Measurements from ENCODE around the gene MARK2.

The MARK2 gene

DNA sequence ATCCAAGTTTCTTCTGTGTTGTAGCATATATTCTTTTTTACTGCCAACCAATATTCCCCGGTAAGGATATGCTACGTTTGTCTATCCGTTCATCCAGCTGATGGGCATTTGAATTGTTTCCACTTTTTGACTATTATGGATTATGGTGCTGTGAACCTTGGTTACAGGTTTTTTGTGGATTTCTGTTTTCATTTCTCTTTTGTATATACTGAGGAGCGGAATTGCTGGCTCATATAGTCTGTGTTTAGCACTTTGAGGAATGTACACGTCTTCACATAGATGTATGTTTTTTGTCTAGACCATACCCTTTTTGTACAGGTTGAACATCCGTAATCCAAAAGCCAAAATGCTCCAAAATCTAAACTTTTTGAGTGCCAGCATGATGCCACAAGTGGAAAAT, 54.4 kb downstream of the MARK2 start:
- Histone ChIP-seq H3F3A (ENCODE audit: low read depth) (no peaks in the 10 kb centered on the region), H3K4me3 (ENCODE audit: low read length, poor library complexity, severe bottlenecking) (no peak overlapping the region), H4K20me1 (ENCODE audit: insufficient read depth, low read length, poor library complexity, severe bottlenecking) (peaks cover 37% of the 10 kb centered on the region), H3K4me1 (ENCODE audit: insufficient read depth, low read length, poor library complexity, severe bottlenecking) (peaks cover 6% of the 10 kb centered on the region), H3K9me2 (replicated peaks; ENCODE audit: low read depth, low read length) (no peaks in the 10 kb centered on the region), H3K27me3 (ENCODE audit: insufficient read depth, low read length, poor library complexity, severe bottlenecking) (no peaks in the 10 kb centered on the region), H3K9ac (ENCODE audit: low read depth, low read length, poor library complexity, severe bottlenecking) (no peak overlapping the region), H2AFZ (ENCODE audit: low read length) (no peak overlapping the region), H3K79me2 (ENCODE audit: insufficient read depth, low read length) (peaks cover 61% of the 10 kb centered on the region), H3K36me3 (ENCODE audit: insufficient read depth, low read length) (peaks cover 41% of the 10 kb centered on the region; the same call in 1 of the 2 replicates), H3K4me2 (ENCODE audit: low read depth, low read length, poor library complexity, severe bottlenecking) (no peak overlapping the region), H3K9me3 (ENCODE audit: insufficient read depth, low read depth, low read length) (no peaks in the 10 kb centered on the region)
- TF ChIP-seq, protein P1, sequence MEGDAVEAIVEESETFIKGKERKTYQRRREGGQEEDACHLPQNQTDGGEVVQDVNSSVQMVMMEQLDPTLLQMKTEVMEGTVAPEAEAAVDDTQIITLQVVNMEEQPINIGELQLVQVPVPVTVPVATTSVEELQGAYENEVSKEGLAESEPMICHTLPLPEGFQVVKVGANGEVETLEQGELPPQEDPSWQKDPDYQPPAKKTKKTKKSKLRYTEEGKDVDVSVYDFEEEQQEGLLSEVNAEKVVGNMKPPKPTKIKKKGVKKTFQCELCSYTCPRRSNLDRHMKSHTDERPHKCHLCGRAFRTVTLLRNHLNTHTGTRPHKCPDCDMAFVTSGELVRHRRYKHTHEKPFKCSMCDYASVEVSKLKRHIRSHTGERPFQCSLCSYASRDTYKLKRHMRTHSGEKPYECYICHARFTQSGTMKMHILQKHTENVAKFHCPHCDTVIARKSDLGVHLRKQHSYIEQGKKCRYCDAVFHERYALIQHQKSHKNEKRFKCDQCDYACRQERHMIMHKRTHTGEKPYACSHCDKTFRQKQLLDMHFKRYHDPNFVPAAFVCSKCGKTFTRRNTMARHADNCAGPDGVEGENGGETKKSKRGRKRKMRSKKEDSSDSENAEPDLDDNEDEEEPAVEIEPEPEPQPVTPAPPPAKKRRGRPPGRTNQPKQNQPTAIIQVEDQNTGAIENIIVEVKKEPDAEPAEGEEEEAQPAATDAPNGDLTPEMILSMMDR (conservative IDR thresholded peaks at IDR 0.05; ENCODE audit: low read length): no peak
- no peak for TF ChIP-seq EZH2phosphoT487 (IDR thresholded peaks at IDR 0.05; ENCODE audit: borderline replicate concordance)

DNA sequence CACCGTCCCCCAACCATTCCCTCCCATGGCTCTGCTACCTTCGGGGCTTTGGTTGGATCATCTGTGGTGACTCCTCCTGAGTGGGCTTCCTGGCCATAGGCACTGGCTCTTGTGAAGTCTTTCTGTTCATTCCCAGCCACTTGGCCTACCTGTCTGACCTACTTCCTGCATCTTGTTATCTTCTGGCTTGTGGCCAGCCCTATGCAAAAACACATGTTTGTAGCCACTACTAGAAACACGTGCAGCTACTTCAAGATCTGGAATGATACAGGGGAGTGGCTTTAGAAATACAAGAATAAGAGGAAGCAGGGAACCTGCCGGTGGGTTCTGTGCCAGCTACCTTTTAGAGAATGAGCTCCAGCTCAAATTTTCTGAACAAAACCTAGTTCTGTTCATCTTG, 57.2 kb downstream of the MARK2 start:
- no peaks in the 10 kb centered on the region for H3K27me3 ChIP-seq (ENCODE audit: insufficient read depth, low read length, poor library complexity, severe bottlenecking)
- H3K9me2 ChIP-seq (replicated peaks; ENCODE audit: low read depth, low read length): no peaks in the 10 kb centered on the region
- no peaks in the 10 kb centered on the region for H3K4me1 ChIP-seq (ENCODE audit: insufficient read depth, low read length, poor library complexity, severe bottlenecking)
- H3F3A ChIP-seq (ENCODE audit: low read depth): no peaks in the 10 kb centered on the region
- no peak overlapping the region for H2AFZ ChIP-seq (ENCODE audit: low read length)
- peaks cover 34% of the 10 kb centered on the region for H3K79me2 ChIP-seq (ENCODE audit: insufficient read depth, low read length)
- no peak overlapping the region for H3K4me3 ChIP-seq (ENCODE audit: low read length, poor library complexity, severe bottlenecking)
- no peak overlapping the region for H3K4me2 ChIP-seq (ENCODE audit: low read depth, low read length, poor library complexity, severe bottlenecking)
- H3K36me3 ChIP-seq (ENCODE audit: insufficient read depth, low read length): peaks cover 68% of the 10 kb centered on the region; the same call in 1 of the 2 replicates
- peaks cover 16% of the 10 kb centered on the region for H4K20me1 ChIP-seq (ENCODE audit: insufficient read depth, low read length, poor library complexity, severe bottlenecking)
- H3K9me3 ChIP-seq (ENCODE audit: insufficient read depth, low read depth, low read length): no peaks in the 10 kb centered on the region
- TF ChIP-seq, protein P1 (conservative IDR thresholded peaks at IDR 0.05; ENCODE audit: low read length): no peak
- no peak for TF ChIP-seq EZH2phosphoT487 (IDR thresholded peaks at IDR 0.05; ENCODE audit: borderline replicate concordance)
- H3K9ac ChIP-seq (ENCODE audit: low read depth, low read length, poor library complexity, severe bottlenecking): no peak overlapping the region

DNA sequence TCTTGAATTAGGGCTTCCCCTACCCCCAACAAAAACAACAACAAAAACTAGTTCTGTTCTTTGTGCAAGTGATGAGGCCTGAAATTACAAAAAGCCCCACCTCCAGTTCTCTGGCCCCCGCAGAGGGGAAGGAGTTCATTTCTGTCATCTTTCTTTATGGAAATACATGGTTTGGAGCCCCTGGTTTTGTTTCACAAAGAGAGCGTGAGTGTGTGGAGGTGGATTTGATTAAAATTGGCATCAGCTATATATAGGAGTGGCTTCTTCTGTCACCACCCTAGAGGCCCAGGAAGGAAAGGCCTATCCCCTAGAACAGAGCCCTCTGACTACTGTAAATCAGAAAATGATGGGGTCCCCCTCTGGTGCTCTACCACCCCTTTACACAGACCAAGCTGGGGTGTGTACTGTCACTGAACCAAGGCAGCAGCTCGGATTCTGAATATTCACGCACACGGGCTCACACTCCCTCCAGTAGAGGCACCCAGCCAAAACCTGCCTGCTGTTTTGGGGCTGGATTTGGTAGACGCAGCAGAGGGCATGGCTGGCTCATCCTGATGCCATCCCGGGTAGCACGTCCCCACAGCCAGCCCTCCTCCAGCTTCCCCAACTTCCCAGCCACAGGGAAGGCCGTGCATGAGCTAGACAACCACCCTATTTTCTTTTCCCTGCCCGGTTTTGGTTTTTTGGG, 58.7 kb downstream of the MARK2 start:
- Histone ChIP-seq H3K27me3 (ENCODE audit: insufficient read depth, low read length, poor library complexity, severe bottlenecking) (no peaks in the 10 kb centered on the region), H2AFZ (ENCODE audit: low read length) (no peak overlapping the region), H3K36me3 (ENCODE audit: insufficient read depth, low read length) (peaks cover 83% of the 10 kb centered on the region; the same call in 1 of the 2 replicates), H3K79me2 (ENCODE audit: insufficient read depth, low read length) (peaks cover 19% of the 10 kb centered on the region), H3K9me2 (replicated peaks; ENCODE audit: low read depth, low read length) (no peaks in the 10 kb centered on the region), H3K4me1 (ENCODE audit: insufficient read depth, low read length, poor library complexity, severe bottlenecking) (no peaks in the 10 kb centered on the region), H3K9ac (ENCODE audit: low read depth, low read length, poor library complexity, severe bottlenecking) (no peak overlapping the region), H3K9me3 (ENCODE audit: insufficient read depth, low read depth, low read length) (no peaks in the 10 kb centered on the region), H3K4me2 (ENCODE audit: low read depth, low read length, poor library complexity, severe bottlenecking) (no peak overlapping the region), H3F3A (ENCODE audit: low read depth) (no peaks in the 10 kb centered on the region), H4K20me1 (ENCODE audit: insufficient read depth, low read length, poor library complexity, severe bottlenecking) (peaks cover 1% of the 10 kb centered on the region), H3K4me3 (ENCODE audit: low read length, poor library complexity, severe bottlenecking) (no peak overlapping the region)
- TF ChIP-seq, protein P1 (conservative IDR thresholded peaks at IDR 0.05; ENCODE audit: low read length): no peak
- no peak for TF ChIP-seq EZH2phosphoT487 (IDR thresholded peaks at IDR 0.05; ENCODE audit: borderline replicate concordance)
